GM19099 (cell line): ENCODE measurements around the gene MCC.

ENCODE experiments used
- POLR2A ChIP-seq: IDR thresholded peaks from 3 replicates; pipeline ENCODE4 v1.6.1; 2011; ENCODE audit warnings: low read depth; ENCODE audit not compliant: insufficient read length; ENCODE audit errors: extremely low read depth

The MCC gene

GRCh38 chr5:113337515-113338415, 150.5 kb downstream of the MCC start:
- no peak for TF ChIP-seq POLR2A

DNA sequence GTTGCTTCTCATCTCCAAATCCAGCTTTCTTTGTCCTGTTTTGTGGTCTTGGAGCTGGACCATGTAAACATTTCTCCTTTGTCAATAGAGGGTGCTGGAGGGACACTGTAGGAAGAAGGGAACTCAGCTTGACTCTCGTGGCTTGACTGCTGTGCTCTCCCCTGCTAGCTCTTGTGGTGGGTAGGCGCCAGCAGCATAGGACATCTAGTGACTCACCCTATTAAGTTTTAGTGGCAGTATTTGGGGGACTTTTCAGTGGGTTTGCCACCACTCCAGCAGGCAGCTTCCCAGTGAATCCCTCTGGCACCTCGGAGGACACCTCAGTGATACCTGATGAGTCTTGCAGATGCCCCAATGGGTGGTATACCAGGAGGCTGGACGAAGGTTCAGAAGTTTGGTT, 151.3 kb downstream of the MCC start:
- no peak for TF ChIP-seq POLR2A

- TF ChIP-seq POLR2A, result no peak
Measured at GRCh38 chr5:113333411-113333810, 154.8 kb downstream of the MCC start.

GRCh38 chr5:113331209-113331551, 157.1 kb downstream of the MCC start:
- no peak for TF ChIP-seq POLR2A

GRCh38 chr5:113330533-113331208, 157.6 kb downstream of the MCC start:
- TF ChIP-seq POLR2A, result no peak

GRCh38 chr5:113329981-113330380, 158.3 kb downstream of the MCC start:
- TF ChIP-seq POLR2A, result no peak

GRCh38 chr5:113325054-113325453, 163.2 kb downstream of the MCC start:
- no peak for TF ChIP-seq POLR2A

DNA sequence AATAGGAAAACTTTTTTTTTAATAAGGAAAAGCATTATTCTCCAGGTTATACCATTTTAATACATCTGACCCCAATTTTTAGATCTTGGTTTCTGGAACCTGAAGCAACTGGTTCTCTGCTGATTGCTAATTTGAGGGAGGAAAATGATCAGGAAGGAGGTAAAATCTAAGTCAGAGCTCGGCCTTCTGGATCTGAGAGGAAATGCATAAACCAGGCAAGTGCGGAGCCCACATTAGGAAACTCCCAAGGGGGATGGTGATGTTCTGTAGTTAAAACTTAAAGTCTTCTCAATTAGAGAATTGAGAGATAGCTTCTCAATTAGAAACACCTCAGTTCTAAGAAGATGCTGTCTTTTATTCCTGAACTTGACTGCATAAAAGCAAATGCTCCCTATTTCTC, 167.0 kb downstream of the MCC start:
- TF ChIP-seq POLR2A, result no peak

- TF ChIP-seq POLR2A, result no peak
Measured at GRCh38 chr5:113320273-113320780, 167.9 kb downstream of the MCC start.

- TF ChIP-seq POLR2A, result no peak
Measured at GRCh38 chr5:113319256-113320053, 168.8 kb downstream of the MCC start.

- TF ChIP-seq POLR2A, result no peak
Measured at GRCh38 chr5:113317636-113318035, 170.6 kb downstream of the MCC start.

DNA sequence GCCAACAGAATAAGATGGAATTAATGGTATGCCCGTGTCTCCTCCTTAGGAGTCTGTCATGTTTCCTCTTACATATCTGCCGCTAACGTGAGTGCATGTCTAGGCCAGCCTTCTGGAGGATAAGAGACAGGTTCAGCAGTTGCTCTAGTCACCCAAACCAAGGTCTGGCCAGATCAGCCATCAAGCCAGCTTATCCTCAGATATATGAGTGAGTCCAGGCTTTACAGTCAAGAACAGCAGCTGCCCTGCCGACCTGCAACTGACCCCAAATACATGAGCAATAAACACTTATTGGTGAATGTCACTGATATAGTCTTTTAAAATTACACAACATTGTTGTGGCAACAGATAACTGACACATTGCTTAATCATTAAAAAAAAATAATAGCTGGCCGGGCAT, 177.0 kb downstream of the MCC start:
- TF ChIP-seq POLR2A, result no peak

DNA sequence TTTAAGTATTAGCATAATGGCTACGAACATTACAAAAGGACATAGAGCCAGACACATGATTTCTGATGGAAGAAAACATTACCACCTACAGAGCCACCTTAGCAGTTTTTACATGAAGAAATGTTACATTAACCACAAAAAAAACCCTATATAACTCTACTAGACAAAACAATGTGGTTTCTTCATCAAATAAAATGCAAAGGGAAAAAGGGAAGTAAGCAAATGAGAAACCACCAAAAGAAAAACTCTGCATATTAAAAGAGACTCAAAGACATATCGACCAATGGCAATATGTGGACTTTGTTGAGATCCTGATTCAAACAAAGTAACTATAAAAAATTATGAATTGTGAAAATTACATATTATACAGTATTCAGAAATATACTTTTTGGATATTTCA, 186.1 kb downstream of the MCC start:
- no peak for TF ChIP-seq POLR2A

- TF ChIP-seq POLR2A, result no peak
Measured at GRCh38 chr5:113299591-113299990, 188.7 kb downstream of the MCC start.

- TF ChIP-seq POLR2A, result no peak
Measured at GRCh38 chr5:113296676-113297075, 191.6 kb downstream of the MCC start.
